OCI-LY1 (cell line): ENCODE data around the gene RASGRF1.

ENCODE experiments used
- CTCF ChIP-seq: fragments of 200-600 bp; sonication (generic), shearing (Covaris generic); IDR thresholded peaks from 2 replicates; pipeline ENCODE4 v1.5.1; 2017; ENCODE audit warnings: mild to moderate bottlenecking, antibody characterized with exemption, low read length, moderate library complexity, mixed read lengths
- EZH2 ChIP-seq: fragments of 200-600 bp; sonication (generic), shearing (Covaris generic); IDR thresholded peaks from 2 replicates; pipeline ENCODE4 v1.8.0; 2017; ENCODE audit warnings: borderline replicate concordance, mixed run types, mild to moderate bottlenecking, antibody characterized with exemption, low read length, moderate library complexity, mixed read lengths

GRCh38 chr15:78910271-78910670 is 180.3 kb downstream of the RASGRF1 start:
- TF ChIP-seq CTCF = no peak
- TF ChIP-seq EZH2 = no peak
